KOPT-K1 (cell line): ENCODE measurements around the gene ABCC6.
"Not testable (repeated sequence)": the region's sequence is repeated elsewhere in the genome, so short reads cannot be mapped to it uniquely, and the experiment has no call there.

ENCODE experiments used
- H3K27ac ChIP-seq: fragments of 200-600 bp; sonication (generic); 2 replicates; pipeline ENCODE4 v1.5.1; 2016; ENCODE audit warnings: antibody characterized with exemption, mild to moderate bottlenecking, low read depth, low read length; ENCODE audit not compliant: poor library complexity, severe bottlenecking
- H3K36me3 ChIP-seq: fragments of 200-600 bp; sonication (generic); 2 replicates; pipeline ENCODE4 v1.5.1; 2017; ENCODE audit warnings: antibody characterized with exemption, mild to moderate bottlenecking, low read length, moderate library complexity; ENCODE audit not compliant: insufficient read depth
- H3K9me3 ChIP-seq: fragments of 200-600 bp; sonication (generic); 2 replicates; pipeline ENCODE4 v1.5.1; 2017; ENCODE audit warnings: antibody characterized with exemption, low read length, mild to moderate bottlenecking; ENCODE audit not compliant: insufficient read depth, poor library complexity, severe bottlenecking

ABCC6 gene

DNA sequence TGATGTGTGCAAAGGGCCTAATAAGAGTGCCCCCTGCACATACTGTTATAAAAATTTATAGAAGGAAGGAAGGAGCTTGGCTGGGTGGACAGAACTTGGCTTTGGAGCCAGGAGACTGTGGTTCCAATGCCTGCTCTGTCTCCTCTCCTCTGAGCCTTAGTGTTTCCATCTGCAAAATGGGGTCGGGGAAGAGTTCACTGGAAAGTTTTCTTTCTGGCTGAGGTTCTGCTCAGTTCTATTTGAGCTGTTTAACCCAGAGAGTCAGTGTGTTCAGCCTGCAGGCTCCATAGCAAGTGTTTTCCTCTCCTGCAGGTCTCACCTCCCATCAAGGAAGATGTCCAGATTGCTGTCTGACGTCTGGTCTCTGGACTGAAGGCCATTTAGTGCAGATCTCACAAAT lies 17.4 kb downstream of the ABCC6 start:
- H3K36me3 ChIP-seq, H3K9me3 ChIP-seq, H3K27ac ChIP-seq: not testable (repeated sequence)

DNA sequence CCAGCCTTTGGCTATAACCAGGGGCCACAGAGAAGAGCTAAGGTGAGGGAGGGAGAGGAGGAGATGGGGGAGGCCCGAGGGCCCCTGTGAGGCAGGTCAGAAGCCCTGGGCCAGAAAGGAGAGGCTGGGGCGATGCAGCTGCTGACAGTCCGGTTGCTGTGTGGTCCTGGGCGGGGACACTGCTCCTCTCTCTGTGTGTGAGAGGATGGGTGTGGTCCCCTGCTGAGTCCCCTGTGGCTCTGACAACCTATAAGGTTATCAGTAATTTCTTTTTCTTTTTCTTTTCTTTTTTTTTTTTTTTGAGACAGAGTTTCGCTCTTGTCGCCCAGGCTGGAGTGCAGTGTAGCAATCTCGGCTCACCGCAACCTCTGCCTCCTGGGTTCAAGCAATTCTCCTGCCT lies 18.7 kb downstream of the ABCC6 start:
- H3K9me3 ChIP-seq, H3K27ac ChIP-seq, H3K36me3 ChIP-seq: not testable (repeated sequence)

DNA sequence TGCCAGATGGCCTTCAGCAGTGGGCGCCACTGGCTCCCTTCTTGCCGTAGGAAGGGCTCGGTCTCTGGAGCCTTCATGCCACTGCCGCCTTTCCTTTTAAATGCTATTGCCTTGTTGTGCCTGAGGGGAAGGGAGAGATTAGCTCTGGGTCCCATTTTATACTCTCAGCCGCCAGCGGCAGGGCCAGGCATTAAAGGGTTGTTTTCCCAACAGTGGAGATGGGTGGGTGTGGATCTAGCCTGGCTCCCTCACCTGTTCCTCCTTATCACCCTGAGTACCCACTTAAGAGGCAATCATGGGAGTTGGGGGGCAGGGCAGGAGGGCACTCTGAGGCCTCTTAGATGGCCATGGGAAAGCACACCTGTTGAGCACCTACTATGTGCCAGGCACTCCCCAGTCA lies 19.8 kb downstream of the ABCC6 start:
- not testable (repeated sequence) for H3K36me3 ChIP-seq, H3K9me3 ChIP-seq, H3K27ac ChIP-seq

DNA sequence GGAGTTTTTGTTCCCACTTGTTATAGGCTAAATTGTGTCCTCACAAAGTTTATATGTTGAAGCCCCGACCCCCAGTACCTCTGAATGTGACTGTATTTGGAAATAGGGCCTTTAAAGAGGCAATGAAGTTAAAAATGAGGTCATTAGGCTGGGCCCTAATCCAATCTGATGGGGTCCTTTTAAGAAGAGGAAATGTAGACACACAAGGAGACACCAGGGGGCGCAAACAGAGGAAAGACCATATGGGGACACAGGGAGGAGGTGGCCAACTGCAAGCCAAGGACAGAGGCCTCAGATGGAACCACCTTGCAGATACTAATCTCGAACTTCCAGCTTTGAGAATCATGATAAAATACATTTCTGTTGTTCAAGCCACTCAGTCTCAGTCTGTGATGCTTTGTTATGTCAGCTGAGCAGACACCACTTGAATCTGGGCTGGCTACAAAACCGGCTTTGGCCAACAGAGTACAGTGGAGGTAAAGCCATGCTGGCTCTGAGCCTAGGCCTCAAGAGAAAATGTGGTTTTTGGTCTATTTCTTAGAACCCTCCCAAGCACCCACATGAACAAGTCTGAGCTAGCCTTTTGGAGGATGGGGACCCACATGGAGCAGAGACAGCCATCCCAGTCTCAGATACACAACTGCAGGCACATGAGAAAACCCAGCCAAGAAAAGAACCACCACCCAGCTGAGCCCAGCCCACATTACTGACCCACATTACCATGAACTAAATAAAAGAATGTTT lies 20.7 kb downstream of the ABCC6 start:
- not testable (repeated sequence) for H3K9me3 ChIP-seq, H3K27ac ChIP-seq, H3K36me3 ChIP-seq

DNA sequence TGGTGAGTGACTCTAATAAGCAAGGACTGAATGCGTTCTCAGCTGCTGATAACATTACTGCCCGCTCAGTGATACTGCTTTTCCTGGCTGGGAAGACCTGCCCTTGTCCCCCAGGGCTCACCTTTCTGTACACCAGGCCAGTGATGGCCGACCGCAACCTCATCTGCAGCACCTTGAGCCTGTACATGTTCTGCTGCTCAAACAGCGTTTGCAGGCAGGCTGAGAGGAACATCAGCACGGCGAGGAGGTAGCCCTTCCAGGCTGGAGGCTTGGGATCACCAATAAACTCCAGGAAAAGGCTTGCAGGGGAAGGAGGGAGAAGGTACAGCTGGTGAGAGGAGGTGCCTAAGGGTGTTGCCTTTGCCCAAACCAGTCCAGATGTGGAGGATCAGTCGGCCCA lies 21.4 kb downstream of the ABCC6 start:
- H3K36me3 ChIP-seq, H3K9me3 ChIP-seq, H3K27ac ChIP-seq: not testable (repeated sequence)

DNA sequence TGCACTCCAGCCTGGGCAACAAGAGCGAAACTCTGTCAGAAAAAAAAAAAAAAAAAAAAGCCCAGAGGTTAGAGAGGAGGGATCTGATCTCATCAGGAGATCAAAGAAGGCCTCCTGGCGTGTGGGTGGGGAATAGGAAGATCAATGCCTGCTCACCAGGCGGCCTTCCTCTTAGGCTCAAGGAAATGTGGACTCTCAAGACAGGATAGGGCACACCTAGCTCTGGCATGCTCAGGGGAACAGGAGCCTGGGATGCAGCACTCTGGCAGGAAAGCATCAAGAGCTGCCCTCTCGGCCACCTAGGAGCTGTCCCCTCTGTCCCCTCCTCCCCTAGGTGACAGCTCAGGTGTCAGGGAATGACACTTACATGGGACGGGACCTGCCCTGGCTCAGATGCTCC lies 22.9 kb downstream of the ABCC6 start:
- not testable (repeated sequence) for H3K27ac ChIP-seq, H3K36me3 ChIP-seq, H3K9me3 ChIP-seq

DNA sequence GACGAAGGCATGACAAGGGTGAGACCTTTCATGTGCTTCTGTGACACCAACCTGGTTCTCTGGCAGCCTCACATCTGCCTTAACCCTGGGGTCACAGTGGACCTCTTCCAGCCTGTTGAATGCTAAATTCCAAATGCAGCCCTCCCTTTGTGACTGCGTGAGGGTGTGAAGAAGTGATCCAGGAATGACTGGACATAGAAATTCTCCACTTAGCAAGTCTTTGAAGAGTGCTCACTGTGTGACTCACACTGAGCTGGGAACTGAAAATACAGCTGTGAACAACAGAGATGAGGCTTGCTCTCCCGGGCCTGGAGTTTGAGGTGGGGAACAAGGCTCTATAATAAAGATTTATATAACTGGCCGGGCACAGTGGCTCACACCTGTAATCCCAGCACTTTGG lies 23.9 kb downstream of the ABCC6 start:
- H3K36me3 ChIP-seq, H3K27ac ChIP-seq, H3K9me3 ChIP-seq: not testable (repeated sequence)

DNA sequence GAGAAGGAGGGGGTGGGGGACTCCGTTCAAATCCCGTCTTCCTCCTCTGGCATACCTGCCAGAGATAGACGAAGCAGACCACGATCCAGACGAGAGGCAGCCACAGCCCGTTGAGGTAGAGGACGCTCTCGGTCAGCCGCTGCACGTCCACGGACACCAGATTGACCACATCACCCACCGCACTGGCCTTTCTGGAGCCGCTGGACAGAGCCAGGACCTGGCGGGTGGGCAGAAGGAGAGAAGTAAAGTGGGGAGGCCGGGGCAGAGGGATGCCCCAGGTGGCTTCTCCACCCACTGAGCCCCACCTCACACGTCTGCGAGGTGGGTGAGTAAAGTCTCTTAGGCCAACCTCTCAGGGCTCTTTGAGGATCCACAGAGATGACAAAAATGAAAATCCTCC lies 25.3 kb downstream of the ABCC6 start:
- Histone ChIP-seq H3K9me3 (no peaks in the 10 kb centered on the region), H3K36me3 (no peaks in the 10 kb centered on the region), H3K27ac (no peak overlapping the region)

DNA sequence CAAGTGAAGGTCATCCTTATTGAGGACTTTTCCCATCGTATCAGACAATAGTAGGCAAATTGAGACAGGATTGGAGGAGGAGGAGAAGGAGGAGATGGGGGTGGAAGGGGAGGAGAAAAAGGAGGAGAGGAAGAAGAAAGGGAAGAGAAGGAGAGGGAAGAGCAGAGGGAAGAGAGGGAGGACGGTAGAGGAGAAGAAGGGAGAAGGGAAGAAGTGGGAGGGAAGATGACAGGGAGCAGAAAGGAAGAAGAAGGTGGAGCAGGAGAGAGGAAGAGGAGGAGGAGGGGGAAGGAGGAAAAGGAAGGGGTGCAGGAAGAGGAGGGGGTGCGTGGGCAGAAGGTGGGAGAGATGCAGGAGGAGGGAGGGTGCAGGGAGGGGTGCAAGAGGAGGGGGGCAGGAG lies 26.0 kb downstream of the ABCC6 start:
- H3K27ac ChIP-seq, result no peak overlapping the region
- H3K9me3 ChIP-seq, result no peaks in the 10 kb centered on the region
- no peaks in the 10 kb centered on the region for H3K36me3 ChIP-seq

DNA sequence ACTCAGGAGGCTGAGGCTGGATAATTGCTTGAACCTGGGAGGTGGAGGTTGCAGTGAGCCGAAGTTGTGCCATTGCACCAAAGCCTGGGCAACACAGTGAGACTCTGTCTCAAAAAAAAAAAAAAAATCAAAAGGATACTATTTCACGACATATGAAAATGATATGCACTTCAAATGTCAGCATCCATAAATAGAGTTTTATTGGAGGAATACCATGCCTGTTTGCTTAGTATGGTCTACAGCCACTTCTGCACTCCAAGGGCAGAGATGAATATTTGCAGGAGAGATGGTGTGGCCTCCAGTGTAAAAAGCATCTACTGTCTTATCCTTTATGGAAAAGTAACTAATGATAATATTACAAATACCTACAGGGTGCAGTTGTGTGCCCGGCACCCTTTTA lies 27.2 kb downstream of the ABCC6 start:
- Histone ChIP-seq H3K9me3 (no peaks in the 10 kb centered on the region), H3K36me3 (no peaks in the 10 kb centered on the region), H3K27ac (no peak overlapping the region)

DNA sequence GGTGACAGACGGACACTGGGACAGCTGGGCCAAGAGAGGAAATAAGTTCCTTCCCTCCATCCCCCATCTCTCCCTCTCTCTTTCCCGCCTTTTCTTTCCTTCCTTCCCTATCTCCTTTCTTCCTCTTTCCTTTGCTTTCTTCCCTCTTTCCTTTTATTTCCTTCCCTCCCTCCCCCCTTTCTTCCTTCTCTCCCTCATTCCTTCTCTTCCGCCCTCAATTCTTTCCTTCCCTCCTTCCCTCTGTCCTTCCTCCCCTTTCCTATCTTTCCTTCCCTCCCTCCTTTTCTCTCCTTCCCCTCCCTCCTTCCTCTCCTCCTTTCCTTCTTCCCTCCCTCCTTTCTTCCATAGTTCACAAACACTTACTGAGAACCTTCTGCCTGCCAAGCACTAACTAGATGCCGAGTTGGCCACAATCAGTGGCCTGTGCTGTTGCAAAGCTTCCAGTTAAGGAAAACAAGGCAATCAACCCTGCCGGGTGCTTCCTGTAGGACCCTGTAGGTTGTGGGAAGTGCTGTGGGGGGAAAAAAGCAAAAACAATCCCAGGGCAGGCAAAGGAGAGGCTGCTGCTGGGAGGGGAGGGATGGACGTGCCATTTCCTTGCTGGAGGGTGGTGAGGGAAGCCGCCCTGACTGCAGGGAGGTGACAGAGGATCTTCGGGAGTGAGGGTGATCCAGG lies 31.7 kb downstream of the ABCC6 start:
- Histone ChIP-seq H3K36me3 (no peaks in the 10 kb centered on the region), H3K9me3 (no peaks in the 10 kb centered on the region), H3K27ac (no peak overlapping the region)

DNA sequence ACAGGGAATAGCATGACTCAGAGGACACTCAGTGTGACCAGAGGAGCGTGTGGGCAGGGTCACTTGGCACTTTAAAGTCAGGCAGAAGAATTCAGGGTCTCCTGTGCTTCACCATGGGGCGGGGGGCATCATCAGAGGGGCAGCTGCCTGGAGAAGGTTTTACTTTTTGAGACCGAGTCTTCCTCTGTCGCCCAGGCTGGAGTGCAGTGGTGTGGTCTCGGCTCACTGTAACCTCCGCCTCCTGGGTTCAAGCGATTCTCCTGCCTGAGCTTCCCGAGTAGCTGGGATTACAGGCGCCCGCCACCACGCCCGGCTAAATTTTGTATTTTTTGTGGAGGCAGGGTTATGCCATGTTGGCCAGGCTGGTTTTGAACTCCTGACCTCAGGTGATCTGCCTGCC lies 32.3 kb downstream of the ABCC6 start:
- not testable (repeated sequence) for H3K36me3 ChIP-seq, H3K9me3 ChIP-seq, H3K27ac ChIP-seq

DNA sequence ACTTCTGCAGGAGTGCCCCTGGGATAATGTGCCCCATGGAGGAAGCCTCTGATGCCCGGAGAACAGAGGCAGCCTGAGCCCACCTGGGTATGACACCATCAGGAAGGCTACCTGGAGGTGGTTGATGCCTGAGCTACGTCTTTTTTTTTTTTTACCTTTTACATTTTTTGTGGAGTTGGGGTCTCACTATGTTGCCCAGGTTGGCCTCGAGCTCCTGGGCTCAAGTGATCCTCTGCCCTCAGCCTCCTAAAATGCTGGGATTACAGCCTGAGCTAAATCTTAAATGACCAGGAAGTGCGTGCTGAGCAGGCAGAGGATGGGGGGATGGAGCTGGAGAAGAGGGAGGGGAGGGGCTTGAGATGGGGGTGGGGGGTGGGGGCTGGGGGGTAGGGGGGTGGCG lies 32.7 kb downstream of the ABCC6 start:
- Histone ChIP-seq H3K9me3 (no peaks in the 10 kb centered on the region), H3K27ac (no peak overlapping the region), H3K36me3 (no peaks in the 10 kb centered on the region)

DNA sequence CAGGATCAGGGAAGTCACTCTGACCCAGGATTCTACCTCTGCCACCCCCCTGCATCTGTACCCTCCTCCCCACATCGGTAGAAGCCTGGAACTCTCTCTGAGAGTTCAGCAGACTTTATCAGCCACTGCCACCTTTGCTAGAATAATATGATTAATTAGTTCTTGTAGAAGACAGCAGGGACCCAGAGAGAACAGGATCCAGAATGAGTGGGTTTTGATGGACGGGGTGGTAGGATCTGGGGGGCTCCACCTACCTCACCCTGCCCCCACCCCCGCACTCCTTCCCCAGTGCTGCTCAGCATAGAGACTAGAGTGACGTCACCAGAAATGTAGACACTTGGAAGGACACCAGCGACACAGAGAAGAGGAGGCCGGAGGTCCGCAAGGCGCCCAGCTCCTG lies 33.5 kb downstream of the ABCC6 start:
- H3K27ac ChIP-seq, result no peak overlapping the region
- no peaks in the 10 kb centered on the region for H3K9me3 ChIP-seq
- H3K36me3 ChIP-seq, result no peaks in the 10 kb centered on the region

DNA sequence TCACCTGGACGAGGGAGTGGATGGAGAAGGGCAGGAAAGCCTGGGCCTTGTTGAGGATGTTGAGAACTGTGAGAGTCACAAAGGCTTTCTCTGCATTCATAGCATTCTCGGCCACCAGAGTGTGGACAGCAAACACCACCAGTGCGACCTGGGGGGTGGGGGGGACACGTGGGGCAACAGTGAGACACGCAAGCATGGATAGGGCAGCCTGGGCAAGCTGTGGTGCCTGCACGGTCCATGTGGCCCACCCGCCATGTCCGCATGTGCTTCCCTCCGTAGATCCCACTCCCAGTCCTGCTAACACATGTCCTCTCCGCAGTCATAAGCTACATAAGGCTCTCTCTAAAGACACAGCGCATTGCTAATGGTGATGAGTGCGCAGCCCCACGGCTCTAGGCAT lies 34.5 kb downstream of the ABCC6 start:
- no peak overlapping the region for H3K27ac ChIP-seq
- H3K9me3 ChIP-seq, result no peaks in the 10 kb centered on the region
- H3K36me3 ChIP-seq, result no peaks in the 10 kb centered on the region

DNA sequence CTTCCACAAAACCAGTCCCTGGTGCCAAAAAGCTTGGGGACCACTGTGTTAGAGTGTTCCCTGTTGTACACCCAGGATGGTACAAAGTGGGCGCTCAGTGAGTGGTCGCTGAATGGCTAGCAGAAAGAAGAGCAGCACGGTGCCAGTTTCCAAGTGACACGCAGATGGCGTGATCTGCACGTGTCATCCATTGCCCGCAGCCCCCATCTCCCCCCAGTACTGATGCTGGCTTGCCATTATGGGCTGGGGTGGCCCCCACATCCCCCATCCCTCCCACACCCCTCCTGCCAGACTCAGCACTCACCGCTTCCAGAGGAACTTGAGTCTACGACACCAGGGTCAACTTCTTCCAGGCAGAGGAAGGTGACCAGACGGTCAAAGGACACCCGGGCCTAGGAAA lies 36.5 kb downstream of the ABCC6 start:
- Histone ChIP-seq H3K36me3 (no peaks in the 10 kb centered on the region), H3K27ac (no peak overlapping the region), H3K9me3 (no peaks in the 10 kb centered on the region)
